Measurements from ENCODE around the gene TOMM20. TPM values are rescaled to one million over a fixed set of nuclear protein-coding genes. Genes with fewer than 3 reads are reported as not detected.

Gene TOMM20
- total and polyA plus RNA-seq, 2 experiments from 2014 or later = 75.7 to 103 TPM

DNA sequence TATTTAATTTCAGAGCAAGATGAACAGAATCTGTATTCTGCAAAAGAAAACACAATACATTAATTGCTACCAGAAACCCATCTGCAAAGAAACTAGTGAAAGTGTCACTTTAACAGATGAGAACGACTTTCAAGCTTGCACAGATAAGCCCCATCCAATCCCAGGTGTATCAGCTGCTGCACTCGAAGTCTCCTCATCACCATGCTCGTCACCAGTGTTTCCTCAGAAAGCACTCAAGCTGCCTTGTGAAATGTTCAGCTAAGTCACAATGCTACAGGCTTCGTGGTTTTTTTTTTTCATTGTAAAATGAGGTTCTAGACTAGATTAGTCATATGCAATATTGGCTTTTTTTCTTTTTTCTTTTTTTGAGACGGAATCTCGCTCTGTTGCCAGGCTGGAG is 3.3 kb upstream of the TOMM20 start:
- Histone ChIP-seq H4K20me1 (ENCODE audit: insufficient read depth) (no peaks in the 10 kb centered on the region), H3K9ac (no peak overlapping the region), H3K4me1 (ENCODE audit: insufficient read depth) (peaks cover 2% of the 10 kb centered on the region; the same call in 1 of the 2 replicates), H2AFZ (no peak overlapping the region), H3F3A (ENCODE audit: insufficient read depth) (peaks cover 41% of the 10 kb centered on the region), H3K4me2 (ENCODE audit: unreplicated experiment) (no peak overlapping the region), H3K9me3 (ENCODE audit: low read depth) (no peaks in the 10 kb centered on the region), H3K79me2 (ENCODE audit: insufficient read depth) (peaks cover 17% of the 10 kb centered on the region), H3K36me3 (ENCODE audit: low read depth) (peaks cover 22% of the 10 kb centered on the region), H3K4me3 (no peak overlapping the region), H3K27ac (no peak overlapping the region), H3K27me3 (replicated peaks; ENCODE audit: insufficient read depth) (no peaks in the 10 kb centered on the region), H3K9me2 (ENCODE audit: insufficient read depth) (no peaks in the 10 kb centered on the region)
- DNase-seq = peak; percentile 17
- in situ Hi-C loops (cut with MboI) = no loop called here
- WGBS, 2 experiments (ENCODE audit: low coverage in 1 of 2, low lambda C conversion rate in 2 of 2, missing lambda C conversion rate in 2 of 2) = 70 to 74% methylated on average over 6 of the region's 6 CpGs
- TF ChIP-seq EZH2phosphoT487 (IDR thresholded peaks at IDR 0.05; ENCODE audit: insufficient read depth, low read depth) (no peak), EZH2 (IDR thresholded peaks at IDR 0.05; ENCODE audit: insufficient read depth, poor library complexity, severe bottlenecking) (no peak)

DNA sequence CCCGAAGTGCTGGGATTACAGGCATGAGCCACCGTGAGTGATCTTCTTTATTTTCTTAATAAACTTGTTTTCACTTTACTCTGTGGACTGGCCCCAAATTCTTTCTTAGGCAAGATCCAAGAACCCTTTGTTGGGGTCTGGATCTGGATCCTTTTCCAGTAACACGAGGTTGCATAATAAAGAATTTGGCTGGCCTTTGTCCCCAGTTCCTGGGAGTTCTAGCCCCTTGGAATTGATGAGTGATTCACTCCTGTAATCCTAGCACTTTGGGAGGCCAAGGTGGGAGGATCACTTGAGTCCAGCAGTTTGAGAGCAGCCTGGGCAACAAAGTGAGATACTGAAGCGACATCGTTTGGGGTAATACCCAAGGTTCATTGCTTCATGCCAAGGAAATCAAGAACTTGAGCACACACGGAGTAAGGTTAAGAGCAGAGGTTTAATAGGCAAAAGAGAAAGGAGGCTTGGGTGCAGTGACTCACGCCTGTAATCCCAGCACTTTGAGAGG is 2.2 kb upstream of the TOMM20 start:
- in situ Hi-C loops (cut with MboI) = no loop called here
- Histone ChIP-seq H3F3A (ENCODE audit: insufficient read depth) (peaks cover 34% of the 10 kb centered on the region), H3K27ac (no peak overlapping the region), H3K9me2 (ENCODE audit: insufficient read depth) (no peaks in the 10 kb centered on the region), H3K4me1 (ENCODE audit: insufficient read depth) (peaks cover 11% of the 10 kb centered on the region; the same call in 1 of the 2 replicates), H3K4me2 (ENCODE audit: unreplicated experiment) (no peak overlapping the region), H4K20me1 (ENCODE audit: insufficient read depth) (no peaks in the 10 kb centered on the region), H3K9me3 (ENCODE audit: low read depth) (no peaks in the 10 kb centered on the region), H3K79me2 (ENCODE audit: insufficient read depth) (peaks cover 28% of the 10 kb centered on the region), H3K4me3 (no peak overlapping the region), H2AFZ (no peak overlapping the region), H3K27me3 (replicated peaks; ENCODE audit: insufficient read depth) (no peaks in the 10 kb centered on the region), H3K36me3 (ENCODE audit: low read depth) (peaks cover 13% of the 10 kb centered on the region), H3K9ac (no peak overlapping the region)
- TF ChIP-seq EZH2phosphoT487 (IDR thresholded peaks at IDR 0.05; ENCODE audit: insufficient read depth, low read depth) (no peak), EZH2 (IDR thresholded peaks at IDR 0.05; ENCODE audit: insufficient read depth, poor library complexity, severe bottlenecking) (no peak)
- WGBS, 2 experiments (ENCODE audit: low coverage in 1 of 2, low lambda C conversion rate in 2 of 2, missing lambda C conversion rate in 2 of 2) = 70 to 73% methylated on average over 7 of the region's 7 CpGs
- no peak for DNase-seq

- in situ Hi-C loops (cut with MboI) = no loop called here
- TF ChIP-seq EZH2phosphoT487 (IDR thresholded peaks at IDR 0.05; ENCODE audit: insufficient read depth, low read depth) (no peak), EZH2 (IDR thresholded peaks at IDR 0.05; ENCODE audit: insufficient read depth, poor library complexity, severe bottlenecking) (no peak)
- WGBS, 2 experiments (ENCODE audit: low coverage in 1 of 2, low lambda C conversion rate in 2 of 2, missing lambda C conversion rate in 2 of 2) = 92 to 93% methylated on average over 4 of the region's 4 CpGs
Measured at GRCh38 chr1:235129774-235130570, 1.3 kb upstream of the TOMM20 start.

DNA sequence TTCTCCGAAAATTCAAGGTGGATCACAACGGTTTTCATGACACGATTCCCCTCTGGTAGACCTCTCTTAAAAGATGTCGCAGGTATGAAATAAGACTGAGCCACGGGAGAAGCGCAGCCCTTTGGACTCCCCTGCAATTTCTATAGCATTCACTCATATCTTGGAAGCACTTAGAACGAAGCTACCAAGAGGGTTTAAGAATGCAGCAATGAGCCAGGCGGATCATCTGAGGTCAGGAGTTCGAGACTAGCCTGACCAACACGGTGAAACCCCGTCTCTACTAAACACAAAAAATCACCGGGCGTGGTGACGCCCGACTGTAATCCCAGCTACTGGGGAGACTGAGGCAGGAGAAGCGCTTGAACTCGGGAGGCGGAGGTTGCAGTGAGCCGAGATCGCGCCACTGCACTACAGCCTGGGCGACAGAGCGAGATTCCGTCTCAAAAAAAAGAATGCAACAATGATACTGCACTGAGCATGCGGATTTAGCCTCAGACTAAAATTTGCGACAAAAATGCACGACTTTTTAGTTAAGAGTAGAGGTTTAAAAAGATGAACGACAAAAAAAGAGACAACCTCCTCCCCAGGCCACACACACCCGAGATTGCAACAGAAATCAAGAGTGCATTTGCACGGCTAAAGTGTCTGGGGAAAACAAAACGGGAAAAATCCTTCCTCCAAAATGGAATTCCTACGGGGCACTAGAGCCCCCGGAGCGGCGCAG is 743 bp downstream of the TOMM20 start:
- Histone ChIP-seq H3K27me3 (replicated peaks; ENCODE audit: insufficient read depth) (no peaks in the 10 kb centered on the region), H3K27ac (peak overlapping the region; percentile 85), H2AFZ (peak overlapping the region; percentile 69), H3K9me2 (ENCODE audit: insufficient read depth) (no peaks in the 10 kb centered on the region), H3K79me2 (ENCODE audit: insufficient read depth) (peaks cover 57% of the 10 kb centered on the region), H3K4me2 (ENCODE audit: unreplicated experiment) (peak overlapping the region; percentile 90), H4K20me1 (ENCODE audit: insufficient read depth) (peaks cover 13% of the 10 kb centered on the region; the same call in 1 of the 2 replicates), H3F3A (ENCODE audit: insufficient read depth) (peaks cover 27% of the 10 kb centered on the region), H3K4me1 (ENCODE audit: insufficient read depth) (peaks cover 19% of the 10 kb centered on the region; the same call in 1 of the 2 replicates), H3K36me3 (ENCODE audit: low read depth) (no peaks in the 10 kb centered on the region; the same call in 1 of the 2 replicates), H3K9me3 (ENCODE audit: low read depth) (no peaks in the 10 kb centered on the region), H3K9ac (peak overlapping the region; percentile 96), H3K4me3 (peak overlapping the region; percentile 79)
- WGBS, 2 experiments (ENCODE audit: low coverage in 1 of 2, low lambda C conversion rate in 2 of 2, missing lambda C conversion rate in 2 of 2) = 1 to 2% methylated on average over 31 to 35 of the region's 35 CpGs
- TF ChIP-seq EZH2 (IDR thresholded peaks at IDR 0.05; ENCODE audit: insufficient read depth, poor library complexity, severe bottlenecking) = no peak
- no peak for TF ChIP-seq EZH2phosphoT487 (IDR thresholded peaks at IDR 0.05; ENCODE audit: insufficient read depth, low read depth)
- in situ Hi-C loops (cut with MboI) = no loop called here
- peak; percentile 45 for DNase-seq

More at GRCh38 chr1:235129774-235130570, 1.3 kb upstream of the TOMM20 start:
- Histone ChIP-seq H3K9me3 (ENCODE audit: low read depth) (no peaks in the 10 kb centered on the region), H3K9me2 (ENCODE audit: insufficient read depth) (no peaks in the 10 kb centered on the region), H3K27ac (no peak overlapping the region), H3K4me1 (ENCODE audit: insufficient read depth) (peaks cover 11% of the 10 kb centered on the region; the same call in 1 of the 2 replicates), H3K79me2 (ENCODE audit: insufficient read depth) (peaks cover 37% of the 10 kb centered on the region), H2AFZ (no peak overlapping the region), H3K27me3 (replicated peaks; ENCODE audit: insufficient read depth) (no peaks in the 10 kb centered on the region), H3K4me2 (ENCODE audit: unreplicated experiment) (no peak overlapping the region), H3K36me3 (ENCODE audit: low read depth) (peaks cover 7% of the 10 kb centered on the region), H3K9ac (no peak overlapping the region), H3K4me3 (no peak overlapping the region), H4K20me1 (ENCODE audit: insufficient read depth) (no peaks in the 10 kb centered on the region), H3F3A (ENCODE audit: insufficient read depth) (peaks cover 29% of the 10 kb centered on the region)
- DNase-seq = no peak
